ENCODE data around the gene SLC12A5.

DNA sequence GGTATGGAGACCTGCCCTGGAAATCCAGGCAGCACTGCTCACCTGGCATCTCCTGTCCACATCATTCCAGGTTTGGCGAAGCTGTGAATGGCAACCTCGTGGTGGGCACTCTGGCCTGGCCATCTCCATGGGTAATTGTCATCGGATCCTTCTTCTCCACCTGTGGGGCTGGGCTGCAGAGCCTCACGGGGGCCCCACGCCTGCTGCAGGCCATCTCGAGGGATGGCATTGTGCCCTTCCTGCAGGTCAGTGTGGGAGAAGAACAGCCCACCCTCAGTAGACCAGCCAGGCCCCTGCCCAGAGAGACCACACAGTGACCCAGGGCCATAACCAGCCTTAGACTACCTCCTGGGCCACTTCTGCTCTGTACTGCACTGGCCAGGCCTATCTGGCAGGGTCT, 15.9 kb downstream of the SLC12A5 start:
- TF ChIP-seq, protein P1, sequence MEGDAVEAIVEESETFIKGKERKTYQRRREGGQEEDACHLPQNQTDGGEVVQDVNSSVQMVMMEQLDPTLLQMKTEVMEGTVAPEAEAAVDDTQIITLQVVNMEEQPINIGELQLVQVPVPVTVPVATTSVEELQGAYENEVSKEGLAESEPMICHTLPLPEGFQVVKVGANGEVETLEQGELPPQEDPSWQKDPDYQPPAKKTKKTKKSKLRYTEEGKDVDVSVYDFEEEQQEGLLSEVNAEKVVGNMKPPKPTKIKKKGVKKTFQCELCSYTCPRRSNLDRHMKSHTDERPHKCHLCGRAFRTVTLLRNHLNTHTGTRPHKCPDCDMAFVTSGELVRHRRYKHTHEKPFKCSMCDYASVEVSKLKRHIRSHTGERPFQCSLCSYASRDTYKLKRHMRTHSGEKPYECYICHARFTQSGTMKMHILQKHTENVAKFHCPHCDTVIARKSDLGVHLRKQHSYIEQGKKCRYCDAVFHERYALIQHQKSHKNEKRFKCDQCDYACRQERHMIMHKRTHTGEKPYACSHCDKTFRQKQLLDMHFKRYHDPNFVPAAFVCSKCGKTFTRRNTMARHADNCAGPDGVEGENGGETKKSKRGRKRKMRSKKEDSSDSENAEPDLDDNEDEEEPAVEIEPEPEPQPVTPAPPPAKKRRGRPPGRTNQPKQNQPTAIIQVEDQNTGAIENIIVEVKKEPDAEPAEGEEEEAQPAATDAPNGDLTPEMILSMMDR (IDR thresholded peaks at IDR 0.05), result no peak
- no peak for TF ChIP-seq EZH2phosphoT487 (IDR thresholded peaks at IDR 0.05)
- no peak for TF ChIP-seq EZH2 (IDR thresholded peaks at IDR 0.05)

Data from neural progenitor cell (in vitro differentiated cells).